Hair follicle dermal papilla cell (primary cell): Measurements from ENCODE around the gene TRIM5. TPM values are rescaled to one million over a fixed set of nuclear protein-coding genes. Genes with fewer than 3 reads are reported as not detected.

Source experiments
- total RNA-seq: library from RNA; depleted of rRNA; stranded (reverse); fragments of >200 nt; gene quantifications from 2 replicates; pipeline ENCODE4 v1.2.3, GENCODE V29; 2012

TRIM5 gene
- 30.7 and 32.6 TPM in 2 replicates for total RNA-seq

DNA sequence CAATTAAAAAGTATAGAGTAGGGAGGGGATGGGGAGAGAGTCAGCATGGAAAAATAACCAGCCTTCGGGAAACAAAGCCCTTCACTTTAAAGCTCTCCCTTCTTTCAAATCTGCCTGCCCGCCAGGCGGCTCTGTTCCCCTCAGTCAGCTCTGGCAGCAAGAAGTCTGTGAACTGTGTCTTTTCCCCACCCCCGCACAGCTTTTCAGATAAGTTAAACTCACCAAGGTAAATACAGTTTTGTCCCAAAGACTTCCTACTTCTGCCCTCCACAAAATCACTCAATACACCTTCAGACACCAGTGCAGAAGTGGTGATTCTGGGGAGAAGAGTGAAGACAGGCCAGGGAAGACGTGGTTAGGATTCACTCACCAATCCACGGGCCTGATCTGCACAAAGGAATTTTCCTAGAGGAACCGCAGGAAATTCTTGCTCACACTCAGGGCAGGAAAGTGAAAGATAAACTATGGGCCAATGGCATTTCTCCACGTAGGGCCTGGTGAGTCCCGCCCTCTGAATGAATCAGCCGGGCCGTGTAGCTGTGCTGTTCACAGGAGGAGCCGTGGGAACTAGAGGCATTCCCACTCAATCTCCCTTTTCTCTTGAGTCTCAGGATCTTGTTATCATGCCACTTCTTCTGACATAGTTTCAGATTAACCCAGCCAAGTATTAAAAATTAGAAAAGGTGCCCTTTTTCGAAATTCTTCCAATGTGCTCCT, at the start of gene TRIM5:
Gene TRIM5, minus strand, starts transcription at position 429 of the 717 bp plus-strand sequence. CDS start 4,897 bp downstream, outside the sequence.

GRCh38 chr11:5689551-5689983, 4.7 kb upstream of the TRIM5 start, which contains the start of gene TRIM22:
TRIM22 (plus strand) TSS chr11:5689790; CDS start chr11:5696233, 6,443 bp downstream.

GRCh38 chr11:5624489-5625279, 60.2 kb downstream of the TRIM5 start, which contains the start of gene TRIM34:
TRIM34 (plus strand) TSS chr11:5625001; CDS start chr11:5632332, 7,331 bp downstream.

Other genes starting within 250 kb of the TRIM5 start
- gene OR51I1, start 243.6 kb downstream of the TRIM5 start, total RNA-seq = not detected in 2 replicates
- gene OR51I2, start 235.8 kb downstream of the TRIM5 start, total RNA-seq = not detected in 2 replicates
- not detected in 2 replicates for gene OR52D1, start 196.4 kb downstream of the TRIM5 start, total RNA-seq
- gene UBQLN3, start 175.1 kb downstream of the TRIM5 start, total RNA-seq = 0.12 and 0.16 TPM in 2 replicates
- 0.32 and 0.49 TPM in 2 replicates for gene UBQLNL, start 168.4 kb downstream of the TRIM5 start, total RNA-seq
- 0.81 TPM in 1 of 2 replicates, not detected in the other for gene OR52H1, start 136.5 kb downstream of the TRIM5 start, total RNA-seq
- gene OR52B6, start 104.2 kb downstream of the TRIM5 start, total RNA-seq = not detected in 2 replicates
- gene TRIM6, start 88.4 kb downstream of the TRIM5 start, total RNA-seq = 4.5 and 8.3 TPM in 2 replicates
- 6.8 and 11.2 TPM in 2 replicates for gene TRIM34, start 60.1 kb downstream of the TRIM5 start, total RNA-seq
- 143 and 164 TPM in 2 replicates for gene TRIM22, start 4.7 kb upstream of the TRIM5 start, total RNA-seq
- 0.12 TPM in 1 of 2 replicates, not detected in the other for gene OR56B1, start 51.4 kb upstream of the TRIM5 start, total RNA-seq
- gene OR52N4, start 69.2 kb upstream of the TRIM5 start, total RNA-seq = not detected in 2 replicates
- gene OR52N5, start 98.3 kb upstream of the TRIM5 start, total RNA-seq = not detected in 2 replicates
- gene OR52N1, start 106.2 kb upstream of the TRIM5 start, total RNA-seq = not detected in 2 replicates
- not detected in 2 replicates for gene OR52N2, start 123.8 kb upstream of the TRIM5 start, total RNA-seq
- gene OR52E6, start 156.8 kb upstream of the TRIM5 start, total RNA-seq = not detected in 2 replicates
- gene OR52E8, start 172.6 kb upstream of the TRIM5 start, total RNA-seq = not detected in 2 replicates
- not detected in 2 replicates for gene OR52E4, start 195.6 kb upstream of the TRIM5 start, total RNA-seq
- not detected in 2 replicates for gene OR52E5, start 208.1 kb upstream of the TRIM5 start, total RNA-seq